GM18858 (cell line): ENCODE data around the gene CDK12.
"Not testable (repeated sequence)": the region's sequence is repeated elsewhere in the genome, so short reads cannot be mapped to it uniquely, and the experiment has no call there.

Experiments used
- ATAC-seq: cut with Tn5 transposase; IDR thresholded peaks from one replicate; pipeline ENCODE4 v1.9.1; 2021; ENCODE audit not compliant: unreplicated experiment

The CDK12 gene

DNA sequence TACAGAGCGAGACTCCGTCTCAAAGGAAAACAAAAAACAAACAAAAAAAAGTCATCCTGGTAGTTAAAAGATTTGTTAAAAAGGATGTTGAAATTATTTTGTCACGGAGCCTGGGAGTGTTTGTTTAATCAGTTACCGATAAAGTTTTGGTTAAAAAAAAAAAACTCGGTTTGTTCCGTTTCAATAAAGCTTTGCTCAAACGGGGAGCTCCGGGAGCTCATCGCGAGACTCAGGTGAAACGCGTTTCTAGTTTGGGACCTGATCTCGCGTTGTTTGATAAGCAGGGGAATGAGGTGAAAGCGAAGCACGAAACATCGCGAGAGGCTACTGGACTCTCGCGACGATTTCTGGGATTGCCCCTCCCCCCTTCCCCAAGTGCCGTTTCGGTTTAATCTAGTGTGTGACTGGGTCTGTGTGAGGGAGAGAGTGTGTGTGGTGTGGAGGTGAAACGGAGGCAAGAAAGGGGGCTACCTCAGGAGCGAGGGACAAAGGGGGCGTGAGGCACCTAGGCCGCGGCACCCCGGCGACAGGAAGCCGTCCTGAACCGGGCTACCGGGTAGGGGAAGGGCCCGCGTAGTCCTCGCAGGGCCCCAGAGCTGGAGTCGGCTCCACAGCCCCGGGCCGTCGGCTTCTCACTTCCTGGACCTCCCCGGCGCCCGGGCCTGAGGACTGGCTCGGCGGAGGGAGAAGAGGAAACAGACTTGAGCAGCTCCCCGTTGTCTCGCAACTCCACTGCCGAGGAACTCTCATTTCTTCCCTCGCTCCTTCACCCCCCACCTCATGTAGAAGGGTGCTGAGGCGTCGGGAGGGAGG is at the start of gene CDK12:
CDK12 (plus strand) TSS at position 374 of the 813 bp plus-strand sequence. CDS start 586 bp downstream, outside the sequence.
- peak; percentile 86 for ATAC-seq

- no peak for ATAC-seq
These were observed 45.1 kb upstream of the CDK12 start for GRCh38 chr17:39416141-39416540.

DNA sequence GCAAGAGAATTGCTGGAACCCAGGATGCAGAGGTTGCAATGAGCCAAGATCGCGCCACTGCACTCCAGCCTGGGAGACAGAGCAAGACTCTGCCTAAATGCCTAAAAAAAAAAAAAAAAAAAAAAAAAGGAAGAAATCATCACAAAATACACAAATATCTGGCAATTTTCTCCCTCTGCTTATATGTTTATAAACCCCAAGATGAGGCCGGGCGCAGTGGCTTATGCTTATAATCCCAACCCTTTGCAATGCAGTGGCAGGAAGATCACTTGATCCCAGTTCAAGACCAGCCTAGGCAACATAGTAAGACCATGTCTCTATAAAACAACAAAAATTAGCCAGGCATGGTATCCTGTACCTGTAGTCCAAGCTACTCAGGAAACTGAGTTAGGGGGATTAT is 31.7 kb upstream of the CDK12 start:
- ATAC-seq, result no peak

- ATAC-seq, result not testable (repeated sequence)
These were observed 21.4 kb upstream of the CDK12 start for GRCh38 chr17:39439868-39440267.

DNA sequence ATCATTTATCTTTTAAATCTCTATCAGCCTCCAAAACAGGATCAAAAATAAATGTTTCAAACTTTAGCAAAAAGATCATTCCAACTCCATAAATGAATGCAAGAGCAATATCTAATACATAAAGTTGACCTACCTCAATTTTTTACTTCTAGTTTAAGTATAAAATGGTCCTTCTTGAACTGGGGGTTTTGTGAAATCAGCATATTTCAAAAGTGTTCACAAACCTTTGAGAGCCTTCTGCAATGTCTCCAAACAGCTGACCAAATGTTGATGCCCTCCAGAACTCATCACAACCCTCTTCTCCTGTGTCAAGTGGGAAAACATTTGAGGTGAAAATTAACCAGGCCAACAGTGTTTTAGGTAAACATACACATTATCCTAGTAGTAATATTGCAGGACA is 18.0 kb upstream of the CDK12 start:
- ATAC-seq, result no peak

- no peak for ATAC-seq
These were observed 13.7 kb upstream of the CDK12 start for GRCh38 chr17:39447561-39447960.

- no peak for ATAC-seq
These were observed 11.2 kb upstream of the CDK12 start for GRCh38 chr17:39450051-39450450.

DNA sequence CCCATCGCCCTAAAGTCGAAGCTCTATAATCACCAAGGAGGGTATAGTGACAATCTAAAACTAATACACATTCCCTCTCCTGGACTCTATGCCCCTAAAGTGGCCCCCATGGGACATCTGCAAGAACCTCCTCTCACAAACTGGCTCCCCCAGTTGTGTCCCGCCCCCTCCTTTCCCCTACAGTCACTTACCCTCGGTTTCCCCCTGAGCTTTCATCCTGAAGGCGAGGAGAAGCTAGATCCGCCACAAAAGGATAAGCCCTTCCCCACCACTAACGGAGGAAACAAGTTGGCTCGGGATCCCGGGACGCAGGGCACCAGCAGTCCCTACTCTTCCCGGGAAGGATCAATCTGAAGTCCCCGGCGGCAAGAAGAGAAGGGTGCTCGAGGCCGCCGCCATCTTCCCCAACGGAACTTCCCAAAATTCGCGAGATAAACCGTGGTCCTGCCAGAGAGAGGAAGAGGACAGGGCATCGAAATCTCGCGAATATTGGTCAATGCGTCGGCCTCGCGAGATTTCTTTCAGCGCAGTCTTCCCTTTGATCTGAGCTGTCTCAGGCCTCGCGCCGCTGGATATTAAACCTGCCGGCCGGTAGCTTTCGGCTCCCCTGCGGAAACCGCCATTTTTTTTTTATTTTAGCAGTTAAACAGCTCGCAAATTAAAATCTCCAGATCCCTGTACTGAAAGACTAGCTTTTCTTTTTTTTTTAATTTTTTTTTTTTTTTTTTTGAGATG is 10.3 kb upstream of the CDK12 start, which contains the start of gene MED1:
MED1 (minus strand) TSS at position 417 of the 735 bp plus-strand sequence; CDS start at position 216, 201 bp downstream.
- peak; percentile 80 for ATAC-seq

- ATAC-seq, result no peak
These were observed 5.4 kb upstream of the CDK12 start for GRCh38 chr17:39455919-39456318.

DNA sequence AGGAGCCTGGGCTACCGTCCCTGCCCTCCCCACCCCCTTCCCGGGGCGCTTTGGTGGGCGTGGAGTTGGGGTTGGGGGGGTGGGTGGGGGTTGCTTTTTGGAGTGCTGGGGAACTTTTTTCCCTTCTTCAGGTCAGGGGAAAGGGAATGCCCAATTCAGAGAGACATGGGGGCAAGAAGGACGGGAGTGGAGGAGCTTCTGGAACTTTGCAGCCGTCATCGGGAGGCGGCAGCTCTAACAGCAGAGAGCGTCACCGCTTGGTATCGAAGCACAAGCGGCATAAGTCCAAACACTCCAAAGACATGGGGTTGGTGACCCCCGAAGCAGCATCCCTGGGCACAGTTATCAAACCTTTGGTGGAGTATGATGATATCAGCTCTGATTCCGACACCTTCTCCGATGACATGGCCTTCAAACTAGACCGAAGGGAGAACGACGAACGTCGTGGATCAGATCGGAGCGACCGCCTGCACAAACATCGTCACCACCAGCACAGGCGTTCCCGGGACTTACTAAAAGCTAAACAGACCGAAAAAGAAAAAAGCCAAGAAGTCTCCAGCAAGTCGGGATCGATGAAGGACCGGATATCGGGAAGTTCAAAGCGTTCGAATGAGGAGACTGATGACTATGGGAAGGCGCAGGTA is 762 bp downstream of the CDK12 start:
- ATAC-seq, result no peak

DNA sequence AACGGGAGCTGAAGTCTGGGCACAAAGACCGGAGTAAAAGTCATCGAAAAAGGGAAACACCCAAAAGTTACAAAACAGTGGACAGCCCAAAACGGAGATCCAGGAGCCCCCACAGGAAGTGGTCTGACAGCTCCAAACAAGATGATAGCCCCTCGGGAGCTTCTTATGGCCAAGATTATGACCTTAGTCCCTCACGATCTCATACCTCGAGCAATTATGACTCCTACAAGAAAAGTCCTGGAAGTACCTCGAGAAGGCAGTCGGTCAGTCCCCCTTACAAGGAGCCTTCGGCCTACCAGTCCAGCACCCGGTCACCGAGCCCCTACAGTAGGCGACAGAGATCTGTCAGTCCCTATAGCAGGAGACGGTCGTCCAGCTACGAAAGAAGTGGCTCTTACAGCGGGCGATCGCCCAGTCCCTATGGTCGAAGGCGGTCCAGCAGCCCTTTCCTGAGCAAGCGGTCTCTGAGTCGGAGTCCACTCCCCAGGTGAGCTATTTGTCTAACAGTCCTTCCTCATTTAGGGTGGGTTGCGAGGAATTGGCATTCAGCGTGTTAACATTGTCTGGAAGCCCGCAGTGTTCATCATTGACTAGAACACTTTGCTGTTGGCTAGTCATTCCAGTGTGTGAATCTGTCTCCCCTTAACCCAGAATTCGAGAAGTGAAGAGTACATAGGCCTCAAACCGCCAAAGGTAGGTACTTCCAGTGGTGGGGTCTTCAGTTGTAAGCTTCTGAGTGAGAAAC is 1.5 kb downstream of the CDK12 start:
- ATAC-seq, result no peak

DNA sequence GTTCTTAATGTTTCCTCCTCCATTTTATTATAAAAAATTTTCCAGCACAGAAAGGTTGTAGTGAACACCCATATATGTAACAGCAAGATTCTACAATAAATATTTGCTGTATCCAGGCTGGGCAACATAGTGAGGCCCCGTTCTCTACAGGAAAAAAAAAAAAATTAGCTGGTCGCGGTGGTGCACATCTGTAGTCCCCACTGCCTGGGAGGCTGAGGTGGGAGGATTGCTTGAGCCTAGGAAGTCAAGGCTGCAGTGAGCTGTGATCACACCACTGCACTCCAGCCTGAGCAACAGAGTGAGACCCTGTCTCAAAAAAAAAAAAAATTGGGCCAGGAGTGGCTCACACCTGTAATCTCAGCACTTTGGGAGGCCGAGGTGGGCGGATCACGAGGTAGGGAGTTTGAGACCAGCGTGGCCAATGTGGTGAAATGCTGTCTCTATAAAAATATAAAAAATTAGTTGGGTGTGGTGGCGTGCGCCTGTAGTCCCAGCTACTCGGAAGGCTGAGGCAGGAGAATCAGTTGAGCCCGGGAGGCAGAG is 3.4 kb downstream of the CDK12 start:
- not testable (repeated sequence) for ATAC-seq

- ATAC-seq, result not testable (repeated sequence)
These were observed 7.3 kb downstream of the CDK12 start for GRCh38 chr17:39468610-39469009.

GRCh38 chr17:39473310-39473709 is 12.0 kb downstream of the CDK12 start:
- no peak for ATAC-seq

DNA sequence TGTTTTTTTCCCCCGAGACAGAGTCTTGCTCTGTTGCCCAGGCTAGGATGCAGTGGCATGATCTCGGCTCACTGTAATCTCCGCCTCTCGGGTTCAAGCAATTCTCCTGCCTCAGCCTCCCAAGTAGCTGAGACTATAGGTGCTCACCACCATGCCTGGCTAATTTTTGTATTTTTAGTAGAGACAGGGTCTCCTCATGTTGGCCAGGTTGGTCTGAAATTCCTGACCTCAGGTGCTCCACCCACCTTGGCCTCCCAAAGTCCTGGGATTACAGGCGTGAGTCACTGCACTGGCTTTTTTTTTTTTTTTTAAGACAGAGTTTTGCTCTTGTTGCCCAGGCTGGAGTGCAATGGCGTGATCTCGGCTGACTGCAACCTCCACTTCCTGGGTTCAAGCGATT is 18.3 kb downstream of the CDK12 start:
- not testable (repeated sequence) for ATAC-seq

- no peak for ATAC-seq
These were observed 22.2 kb downstream of the CDK12 start for GRCh38 chr17:39483506-39483905.

DNA sequence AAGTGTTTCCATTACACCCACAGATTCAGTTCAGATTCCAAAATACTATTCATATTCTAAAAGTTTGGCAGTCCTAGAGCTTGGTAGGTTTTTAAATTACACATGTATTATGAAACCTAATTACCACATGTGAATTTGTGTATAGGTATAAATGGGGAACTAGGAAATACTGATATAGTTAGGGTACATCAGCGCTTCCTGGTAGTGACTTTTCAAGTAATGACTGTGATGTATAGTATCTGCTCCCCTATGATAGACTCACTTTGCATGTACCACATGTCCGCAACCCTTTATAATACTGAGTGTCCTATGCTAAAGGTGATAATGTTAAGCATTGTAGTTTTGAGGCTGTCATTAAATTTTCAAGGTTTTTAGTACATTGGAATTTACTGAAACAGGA is 22.9 kb downstream of the CDK12 start:
- peak; percentile 69 for ATAC-seq

GRCh38 chr17:39485555-39485954 is 24.3 kb downstream of the CDK12 start:
- no peak for ATAC-seq

GRCh38 chr17:39486242-39486641 is 25.0 kb downstream of the CDK12 start:
- no peak for ATAC-seq

GRCh38 chr17:39487490-39487889 is 26.2 kb downstream of the CDK12 start:
- ATAC-seq, result not testable (repeated sequence)

DNA sequence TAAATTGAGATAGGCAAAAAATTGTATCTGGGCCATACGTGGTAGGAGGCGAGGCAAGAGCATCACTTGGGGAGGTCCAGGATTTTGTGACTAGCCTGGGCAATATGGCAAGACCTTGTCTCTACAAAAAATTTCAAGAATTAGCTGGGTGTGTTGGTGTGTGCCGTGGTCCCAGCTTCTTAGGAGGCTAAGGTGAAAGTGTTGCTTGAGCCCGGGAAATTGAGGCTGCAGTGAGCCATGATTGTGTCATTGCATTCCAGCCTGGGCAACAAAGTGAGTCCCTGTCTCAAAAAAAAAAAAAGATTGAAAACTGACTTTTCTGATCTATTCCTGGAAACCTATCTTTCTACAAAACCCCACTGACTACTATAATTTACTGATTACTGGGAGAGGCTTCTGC is 26.7 kb downstream of the CDK12 start:
- ATAC-seq, result no peak
